ENCODE data around the gene C3orf18. TPM values are rescaled to one million over a fixed set of nuclear protein-coding genes. Genes with fewer than 3 reads are reported as not detected.

Gene C3orf18
- total and polyA plus RNA-seq, 2 donors (not counting 3 experiments of a cell fraction or from before 2014, with no cell fraction given): 1.7 to 2.9 TPM

DNA sequence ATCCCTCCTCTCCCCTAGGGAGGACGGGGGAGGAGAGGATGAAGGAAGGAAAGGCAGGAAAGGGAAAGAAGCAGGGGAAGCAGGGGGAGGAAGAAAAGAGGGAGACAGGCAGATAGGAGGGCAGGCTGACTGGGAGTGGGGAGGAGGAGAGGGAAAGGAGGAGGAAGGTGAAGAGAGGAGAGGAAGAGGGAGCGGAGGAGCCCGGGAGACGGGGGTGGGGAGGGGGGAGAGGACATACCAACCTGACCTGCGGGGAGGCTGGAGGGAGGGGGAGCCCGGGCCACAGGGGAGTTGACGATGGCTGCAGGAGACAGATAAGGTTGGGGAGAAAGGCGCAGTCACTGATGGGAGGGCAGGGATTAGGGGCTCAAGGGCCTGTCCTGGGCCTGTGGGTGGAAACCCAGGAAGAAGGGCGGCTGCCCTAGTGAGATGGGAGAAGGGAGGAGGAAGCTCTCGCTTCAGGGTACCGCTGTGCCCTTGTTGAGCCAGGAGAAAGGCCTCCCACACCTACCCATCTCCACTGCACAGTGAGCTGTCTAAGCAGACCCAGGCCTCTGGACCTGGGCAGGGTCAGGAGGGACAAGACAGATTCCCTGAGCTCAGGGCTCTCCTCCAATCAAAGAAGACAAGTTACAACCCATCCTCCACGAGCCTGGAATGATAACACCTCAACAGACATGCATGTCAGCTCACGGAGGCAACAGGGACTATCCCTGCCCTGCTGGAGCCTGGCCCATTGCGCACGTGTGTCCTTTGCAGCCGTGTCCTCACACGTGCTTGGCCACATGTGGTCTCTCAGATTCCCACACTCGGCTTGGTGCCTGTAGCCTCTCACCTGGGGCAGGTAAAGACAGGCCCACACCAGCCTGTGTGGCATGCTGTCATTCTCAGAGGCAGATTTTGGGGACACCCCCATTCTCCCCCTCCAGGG, 27.9 kb downstream of the C3orf18 start:
- BruUV-seq (replicated peaks): no TSS peak
- Histone ChIP-seq H3K27ac (ENCODE audit: insufficient read depth, low read depth, low read length) (no peak overlapping the region), H3K36me3 (ENCODE audit: control insufficient read depth in 2 of 2, extremely low read depth in 1 of 2, insufficient read depth in 2 of 2, low read length in 2 of 2) (no peaks in the 10 kb centered on the region), H3K9me1 (replicated peaks; ENCODE audit: control insufficient read depth, extremely low read depth, insufficient read depth, low read length) (no peaks in the 10 kb centered on the region), H3K9ac (replicated peaks; ENCODE audit: extremely low read depth, insufficient read depth, low read length) (no peak overlapping the region), H3K27me3 (ENCODE audit: control insufficient read depth in 2 of 2, insufficient read depth in 2 of 2, low read length in 2 of 2) (peaks cover 3 to 5% of the 10 kb centered on the region in 2 experiments), H2AFZ (ENCODE audit: low read depth, low read length) (no peak overlapping the region), H3K79me2 (ENCODE audit: control insufficient read depth, insufficient read depth, low read length) (no peaks in the 10 kb centered on the region), H3K4me2 (ENCODE audit: insufficient read depth, low read length) (no peak overlapping the region), H4K20me1 (replicated peaks; ENCODE audit: control insufficient read depth, extremely low read depth, insufficient read depth, low read length) (no peaks in the 10 kb centered on the region), H3K4me1 (ENCODE audit: control insufficient read depth, extremely low read depth, insufficient read depth, low read length) (no peaks in the 10 kb centered on the region), H3K9me3 (replicated peaks; ENCODE audit: control insufficient read depth, insufficient read depth, low read length) (no peaks in the 10 kb centered on the region), H3K4me3 (replicated peaks in 1 of 3; ENCODE audit: insufficient read depth in 1 of 3, low read depth in 1 of 3, low read length in 3 of 3) (no peak overlapping the region)
- POLR2A ChIA-PET: no interaction called here
- no peak for FAIRE-seq
- no peak for DNase-seq (ENCODE audit: low read depth, low spot score)
- TF ChIP-seq MYC (IDR thresholded peaks at IDR 0.05; ENCODE audit: low read depth, low read length): no peak
- TF ChIP-seq, protein P1, sequence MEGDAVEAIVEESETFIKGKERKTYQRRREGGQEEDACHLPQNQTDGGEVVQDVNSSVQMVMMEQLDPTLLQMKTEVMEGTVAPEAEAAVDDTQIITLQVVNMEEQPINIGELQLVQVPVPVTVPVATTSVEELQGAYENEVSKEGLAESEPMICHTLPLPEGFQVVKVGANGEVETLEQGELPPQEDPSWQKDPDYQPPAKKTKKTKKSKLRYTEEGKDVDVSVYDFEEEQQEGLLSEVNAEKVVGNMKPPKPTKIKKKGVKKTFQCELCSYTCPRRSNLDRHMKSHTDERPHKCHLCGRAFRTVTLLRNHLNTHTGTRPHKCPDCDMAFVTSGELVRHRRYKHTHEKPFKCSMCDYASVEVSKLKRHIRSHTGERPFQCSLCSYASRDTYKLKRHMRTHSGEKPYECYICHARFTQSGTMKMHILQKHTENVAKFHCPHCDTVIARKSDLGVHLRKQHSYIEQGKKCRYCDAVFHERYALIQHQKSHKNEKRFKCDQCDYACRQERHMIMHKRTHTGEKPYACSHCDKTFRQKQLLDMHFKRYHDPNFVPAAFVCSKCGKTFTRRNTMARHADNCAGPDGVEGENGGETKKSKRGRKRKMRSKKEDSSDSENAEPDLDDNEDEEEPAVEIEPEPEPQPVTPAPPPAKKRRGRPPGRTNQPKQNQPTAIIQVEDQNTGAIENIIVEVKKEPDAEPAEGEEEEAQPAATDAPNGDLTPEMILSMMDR (IDR thresholded peaks at IDR 0.05; ENCODE audit: extremely low read depth in 1 of 2, insufficient read depth in 1 of 2, low read depth in 1 of 2, low read length in 2 of 2): no peak
- no peak for TF ChIP-seq EZH2 (IDR thresholded peaks at IDR 0.05; ENCODE audit: borderline replicate concordance, low read depth, low read length, severe bottlenecking)
- no peak for TF ChIP-seq POLR2AphosphoS5 (IDR thresholded peaks at IDR 0.05; ENCODE audit: insufficient read depth, low read depth, low read length)
- TF ChIP-seq GATA2 (IDR thresholded peaks at IDR 0.05; ENCODE audit: insufficient read depth, insufficient read length, low read depth, low read length): no peak
- TF ChIP-seq, protein P2, sequence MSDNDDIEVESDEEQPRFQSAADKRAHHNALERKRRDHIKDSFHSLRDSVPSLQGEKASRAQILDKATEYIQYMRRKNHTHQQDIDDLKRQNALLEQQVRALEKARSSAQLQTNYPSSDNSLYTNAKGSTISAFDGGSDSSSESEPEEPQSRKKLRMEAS (IDR thresholded peaks at IDR 0.05; ENCODE audit: insufficient read depth, insufficient read length): no peak
- no peak for TF ChIP-seq JUN (IDR thresholded peaks at IDR 0.05; ENCODE audit: borderline replicate concordance, insufficient read depth, insufficient read length, low read depth)
- dilution Hi-C loops (cut with MboI; ENCODE audit: extremely low pct_ligation_motif_present, low sequenced_read_pairs): no loop called here
- intact Hi-C loops (cut with micrococcal nuclease): loop anchor here (5.0 kb wide), 1 partner anchor 347 kb away; the partner anchor contains the start of gene GNAT1
- CTCF ChIA-PET: interaction anchor here (1.7 to 7.5 kb wide), 4 partner anchors 9 to 192 kb away, joined by 5 to 165 read pairs (median 12); partner anchors contain the start of genes CYB561D2, NPRL2 and ZMYND10

Measured in endothelial cell of umbilical vein (primary cell).